HS-27A (cell line): Measurements from ENCODE around the gene PTGFRN.

Source experiments
- DNase-seq: peaks from one replicate; pipeline ENCODE4 v3.0.0-alpha.2; 2012; ENCODE audit warnings: low read depth, missing footprints

Gene PTGFRN

GRCh38 chr1:116944613-116945012 lies 34.9 kb downstream of the PTGFRN start:
- no peak for DNase-seq

GRCh38 chr1:116945421-116945820 lies 35.7 kb downstream of the PTGFRN start:
- no peak for DNase-seq

- no peak for DNase-seq
These were observed 36.3 kb downstream of the PTGFRN start for GRCh38 chr1:116945996-116946395.

DNA sequence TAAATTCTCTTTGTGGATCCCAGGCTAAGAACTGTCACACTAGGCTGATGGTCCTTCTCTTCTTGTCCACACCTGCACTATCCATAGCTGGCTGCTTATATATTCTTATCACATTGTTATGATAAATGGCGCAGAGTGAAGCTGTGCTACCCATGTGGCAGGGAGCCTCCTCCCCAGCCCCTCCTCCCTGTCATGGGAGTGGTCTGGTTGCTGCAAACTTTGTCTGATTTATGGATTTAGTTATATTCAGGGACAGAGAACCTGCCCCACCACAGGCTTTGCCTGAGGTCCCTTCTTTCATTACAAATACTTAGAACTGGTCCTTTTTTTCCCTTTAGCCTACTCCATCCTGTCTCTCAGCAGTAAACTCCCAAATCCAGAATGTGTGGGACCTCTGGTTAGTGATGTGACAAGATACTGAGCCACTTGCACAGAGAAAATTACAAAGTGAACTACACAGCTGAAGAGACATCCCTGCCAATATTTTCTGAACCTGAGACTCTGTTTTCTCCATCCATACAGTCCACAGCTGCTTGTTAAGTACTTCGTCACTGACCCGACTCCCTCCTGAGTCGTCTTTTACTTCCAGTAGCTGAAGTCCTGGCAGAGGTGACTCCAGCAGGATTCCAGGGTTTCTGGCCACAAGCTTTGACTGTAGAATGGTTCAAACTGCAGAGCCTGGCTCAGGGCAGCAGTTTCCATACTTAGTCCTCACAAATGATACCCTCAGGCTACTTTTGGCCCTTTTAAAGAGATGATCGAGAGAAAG lies 37.6 kb downstream of the PTGFRN start:
- no peak for DNase-seq

- DNase-seq, result no peak
These were observed 38.3 kb downstream of the PTGFRN start for GRCh38 chr1:116948046-116948445.

DNA sequence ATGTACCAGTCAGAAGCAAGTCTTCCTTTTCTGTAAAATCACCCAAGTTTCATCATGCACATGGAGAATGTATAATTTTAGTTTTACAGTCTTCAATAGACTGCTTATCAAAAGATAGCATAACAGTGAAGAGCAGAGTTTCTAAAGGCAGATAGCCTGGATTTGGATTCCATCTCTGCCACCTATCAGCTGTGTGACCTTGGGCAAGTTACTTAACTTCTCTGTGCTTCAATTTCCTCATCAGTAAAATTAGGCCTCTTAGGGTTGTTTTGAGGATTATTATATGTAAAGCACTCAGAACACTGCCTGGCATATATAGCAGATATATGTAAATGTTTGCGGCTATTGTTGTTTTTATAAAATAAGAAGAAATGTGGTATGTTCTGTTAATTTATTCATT lies 38.9 kb downstream of the PTGFRN start:
- DNase-seq, result no peak

GRCh38 chr1:116949213-116949985 lies 39.7 kb downstream of the PTGFRN start:
- DNase-seq, result no peak

GRCh38 chr1:116950517-116951199 lies 40.9 kb downstream of the PTGFRN start:
- no peak for DNase-seq

- no peak for DNase-seq
These were observed 41.7 kb downstream of the PTGFRN start for GRCh38 chr1:116951200-116951935.

DNA sequence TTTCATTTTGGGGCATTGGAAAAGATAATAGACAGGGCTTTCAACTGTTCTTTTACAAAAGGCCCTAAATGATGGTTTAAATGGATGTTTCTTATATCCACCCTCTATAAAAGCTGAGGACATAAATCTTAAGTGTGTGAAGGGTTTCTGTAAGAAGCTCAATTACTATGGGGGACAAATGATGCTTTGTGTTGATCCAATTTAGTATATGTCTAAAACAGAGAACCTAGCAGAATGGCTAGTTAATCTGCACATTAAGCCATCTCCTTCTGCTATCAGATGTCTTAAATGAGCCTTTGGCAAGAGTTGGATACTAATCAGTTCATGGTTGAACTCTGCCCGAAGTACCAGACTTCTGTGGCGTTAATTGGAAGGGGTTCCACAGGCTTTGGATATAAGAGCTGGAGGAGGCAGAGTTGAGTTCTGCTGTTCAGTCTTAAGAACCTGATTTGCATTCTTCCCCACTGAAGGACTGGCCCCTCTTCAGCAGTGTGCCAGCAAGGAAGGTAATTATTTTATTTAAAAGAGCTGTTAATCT lies 43.1 kb downstream of the PTGFRN start:
- DNase-seq, result no peak

DNA sequence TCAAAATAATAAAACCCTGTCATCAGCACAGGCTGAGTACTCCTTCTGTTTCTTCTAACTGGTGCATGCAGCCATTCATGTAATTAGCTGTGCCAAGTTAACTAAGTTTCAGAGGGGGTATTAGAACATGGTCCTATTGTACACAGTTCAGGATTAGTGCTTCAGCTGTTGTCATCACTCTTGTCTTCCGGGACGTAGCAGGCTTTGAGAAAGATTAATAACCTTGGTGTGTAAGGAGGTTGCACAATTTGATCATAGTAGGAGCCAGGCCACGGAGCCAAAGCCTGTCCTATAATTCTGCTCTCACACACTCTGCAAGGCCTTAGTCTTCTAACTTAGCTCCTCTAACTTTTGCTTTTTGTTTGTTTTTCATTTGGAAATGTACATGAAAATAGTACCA lies 44.7 kb downstream of the PTGFRN start:
- DNase-seq, result no peak

GRCh38 chr1:116956378-116956777 lies 46.7 kb downstream of the PTGFRN start:
- no peak for DNase-seq

DNA sequence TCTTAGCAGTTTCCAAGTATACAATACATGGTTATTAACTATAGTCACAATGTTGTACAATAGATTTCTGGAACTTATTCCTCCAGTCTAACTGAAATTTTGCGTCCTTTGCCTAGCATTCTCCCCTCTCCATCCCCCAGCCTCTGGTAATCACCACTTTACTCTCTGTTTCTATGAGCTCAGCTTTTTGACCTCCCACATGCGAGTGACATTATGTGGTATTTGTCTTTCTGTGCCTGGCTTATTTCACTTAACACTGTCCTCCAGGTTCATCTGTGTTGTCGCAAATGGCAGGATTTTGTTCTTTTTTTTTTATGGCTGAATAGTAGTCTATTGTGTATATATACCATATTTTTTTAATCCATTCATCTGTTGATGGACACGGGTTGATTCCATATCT lies 47.9 kb downstream of the PTGFRN start:
- no peak for DNase-seq

DNA sequence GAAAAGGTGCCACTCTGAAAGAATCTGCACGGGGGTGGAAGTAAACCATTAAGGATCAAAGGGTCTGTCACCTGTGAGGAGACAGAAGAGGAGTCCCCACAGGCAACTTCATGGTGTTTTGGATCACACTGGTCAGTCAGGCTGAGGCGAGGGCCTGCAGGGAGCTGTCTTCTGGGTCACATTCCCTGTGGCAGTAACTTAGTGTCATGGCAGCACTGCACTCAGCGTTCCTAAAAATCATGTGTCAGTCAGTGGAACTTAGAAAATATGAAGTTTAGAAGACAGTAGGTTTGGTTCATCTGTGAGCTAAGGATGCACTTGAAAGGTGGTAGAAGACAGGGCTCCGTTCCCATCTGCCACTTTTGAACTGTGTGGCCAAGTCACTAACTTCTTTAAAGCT lies 48.4 kb downstream of the PTGFRN start:
- DNase-seq, result no peak

DNA sequence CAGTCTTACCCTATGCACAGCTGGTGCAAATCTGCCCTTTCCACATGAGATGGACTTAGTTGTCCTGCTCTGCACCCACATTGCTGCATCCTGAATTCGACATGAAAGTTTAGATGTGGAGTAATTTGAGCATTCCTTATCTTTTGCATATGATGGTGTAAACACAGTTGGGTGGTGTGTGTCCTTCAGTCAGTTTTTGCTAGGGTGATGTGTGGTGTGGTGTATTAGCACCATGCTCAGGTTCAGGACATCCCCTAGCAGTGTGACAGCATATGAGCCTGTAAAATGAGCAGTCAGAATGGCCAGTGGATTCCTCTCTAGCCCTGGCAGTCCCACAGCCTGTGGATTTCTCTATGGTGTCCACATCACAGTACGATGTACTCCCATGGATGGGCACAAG lies 49.3 kb downstream of the PTGFRN start:
- no peak for DNase-seq

GRCh38 chr1:116961606-116962005 lies 51.9 kb downstream of the PTGFRN start:
- DNase-seq, result no peak

DNA sequence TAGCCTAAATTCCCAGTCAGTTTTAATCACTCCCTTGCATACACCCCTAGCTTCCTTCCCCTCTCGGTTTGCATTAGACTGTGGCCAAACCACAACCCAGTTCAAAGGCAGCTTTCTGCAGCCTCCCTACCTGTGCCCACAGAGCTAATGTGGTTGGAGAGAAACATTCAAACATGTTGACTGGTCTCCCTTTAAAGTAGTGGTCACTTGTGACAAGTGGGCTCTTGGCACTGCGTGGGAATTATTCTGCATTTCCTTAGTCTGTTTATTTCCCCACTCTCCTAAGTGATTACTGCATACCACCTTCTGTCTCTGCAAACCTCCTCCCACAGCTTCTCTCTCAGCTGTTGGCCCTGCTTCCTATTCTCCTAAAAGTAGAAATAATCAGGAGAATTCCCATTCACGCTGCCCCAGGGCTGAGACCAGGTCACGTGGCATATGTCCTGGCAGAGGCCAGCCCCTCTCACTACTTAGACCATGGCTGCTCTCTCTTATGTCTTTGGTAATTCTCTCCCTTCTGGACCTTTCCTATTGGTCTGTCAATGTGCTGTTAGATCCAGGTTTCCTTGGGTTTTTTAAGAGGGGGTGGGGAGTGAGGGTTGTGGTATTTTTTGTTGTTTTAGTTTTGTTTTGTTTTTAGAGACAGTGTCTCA lies 53.4 kb downstream of the PTGFRN start:
- no peak for DNase-seq

GRCh38 chr1:116966791-116967190 lies 57.1 kb downstream of the PTGFRN start:
- no peak for DNase-seq

DNA sequence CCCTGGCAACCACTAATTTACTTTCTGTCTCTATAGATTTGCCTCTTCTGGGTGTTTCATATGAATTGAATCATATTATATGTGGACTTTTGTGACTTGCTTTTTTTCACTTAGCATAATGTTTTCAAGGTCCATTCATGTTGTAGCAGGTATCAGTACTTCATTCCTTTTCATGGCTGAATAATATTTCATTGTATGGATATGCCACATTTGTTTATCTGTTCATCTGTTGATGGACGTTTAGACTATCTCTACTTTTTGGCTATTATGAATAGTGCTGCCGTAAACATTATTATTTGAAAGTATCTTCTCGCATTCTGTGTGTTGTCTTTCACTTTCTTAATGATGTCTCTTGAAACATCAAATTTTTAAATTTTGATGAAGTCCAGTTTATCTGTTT lies 59.0 kb downstream of the PTGFRN start:
- DNase-seq, result no peak

DNA sequence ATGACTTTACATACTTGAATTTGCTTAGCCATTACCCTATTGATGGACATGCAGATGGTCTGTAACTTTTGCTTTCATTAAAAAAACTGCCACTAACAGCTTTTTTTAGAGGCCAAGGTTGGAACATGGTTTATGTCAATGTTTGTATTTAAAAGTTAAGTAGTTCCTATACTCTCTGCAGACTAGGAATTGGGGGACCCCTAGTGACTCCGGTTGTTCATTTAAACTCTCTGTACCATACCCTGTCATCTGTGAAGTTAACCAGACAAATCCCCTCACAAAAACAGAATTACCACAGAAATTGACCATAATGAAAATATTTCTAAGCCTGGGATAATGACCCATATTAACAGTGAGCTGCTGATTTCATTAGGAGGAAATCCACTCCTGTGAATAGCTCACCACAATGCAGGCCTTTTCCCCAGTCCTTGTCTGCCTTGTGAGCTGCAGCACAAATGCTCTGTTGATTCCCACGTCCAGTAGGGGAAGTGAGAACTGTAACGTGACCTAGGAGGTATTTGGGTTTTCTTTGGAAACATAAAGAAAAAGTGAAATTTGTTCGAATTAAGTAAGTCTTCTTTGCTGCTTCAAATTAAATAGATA lies 61.6 kb downstream of the PTGFRN start:
- no peak for DNase-seq
